HG03097 (cell line): ENCODE measurements around the gene OSBP2.

Experiments
- ATAC-seq: cut with Tn5 transposase; IDR thresholded peaks from one replicate; pipeline ENCODE4 v1.9.1; 2021; ENCODE audit not compliant: unreplicated experiment, low FRiP score

The OSBP2 gene

DNA sequence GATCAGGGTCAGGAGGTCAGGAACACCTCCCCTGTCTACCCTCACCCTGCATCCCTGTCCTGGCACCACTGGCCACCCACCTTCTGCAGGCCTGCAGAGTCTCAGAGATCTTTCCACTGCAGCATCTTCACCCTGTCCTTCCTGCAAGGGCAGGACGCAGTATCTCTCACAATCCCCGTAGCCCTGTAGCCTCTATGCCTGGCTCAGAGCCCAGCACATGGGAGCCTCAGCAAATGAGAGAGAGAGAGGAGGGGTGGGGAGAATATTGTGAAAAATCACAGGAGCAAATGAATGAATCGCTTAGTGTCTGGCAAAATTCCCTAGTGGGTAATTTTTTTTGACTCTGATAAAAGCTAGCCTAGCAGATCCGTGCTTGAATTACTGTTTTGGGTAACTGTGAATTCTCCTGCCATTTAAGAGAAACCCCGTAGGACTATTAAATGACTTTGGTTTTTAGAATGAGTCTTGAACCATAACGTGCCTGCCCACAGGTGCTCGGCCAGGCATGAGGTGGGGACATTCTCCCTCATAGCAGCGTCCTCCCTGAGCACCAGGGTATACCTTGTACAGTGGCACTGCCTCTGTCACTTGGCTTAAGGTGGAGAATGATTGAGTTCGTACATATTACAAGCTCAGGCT is 182.4 kb downstream of the OSBP2 start:
- no peak for ATAC-seq

DNA sequence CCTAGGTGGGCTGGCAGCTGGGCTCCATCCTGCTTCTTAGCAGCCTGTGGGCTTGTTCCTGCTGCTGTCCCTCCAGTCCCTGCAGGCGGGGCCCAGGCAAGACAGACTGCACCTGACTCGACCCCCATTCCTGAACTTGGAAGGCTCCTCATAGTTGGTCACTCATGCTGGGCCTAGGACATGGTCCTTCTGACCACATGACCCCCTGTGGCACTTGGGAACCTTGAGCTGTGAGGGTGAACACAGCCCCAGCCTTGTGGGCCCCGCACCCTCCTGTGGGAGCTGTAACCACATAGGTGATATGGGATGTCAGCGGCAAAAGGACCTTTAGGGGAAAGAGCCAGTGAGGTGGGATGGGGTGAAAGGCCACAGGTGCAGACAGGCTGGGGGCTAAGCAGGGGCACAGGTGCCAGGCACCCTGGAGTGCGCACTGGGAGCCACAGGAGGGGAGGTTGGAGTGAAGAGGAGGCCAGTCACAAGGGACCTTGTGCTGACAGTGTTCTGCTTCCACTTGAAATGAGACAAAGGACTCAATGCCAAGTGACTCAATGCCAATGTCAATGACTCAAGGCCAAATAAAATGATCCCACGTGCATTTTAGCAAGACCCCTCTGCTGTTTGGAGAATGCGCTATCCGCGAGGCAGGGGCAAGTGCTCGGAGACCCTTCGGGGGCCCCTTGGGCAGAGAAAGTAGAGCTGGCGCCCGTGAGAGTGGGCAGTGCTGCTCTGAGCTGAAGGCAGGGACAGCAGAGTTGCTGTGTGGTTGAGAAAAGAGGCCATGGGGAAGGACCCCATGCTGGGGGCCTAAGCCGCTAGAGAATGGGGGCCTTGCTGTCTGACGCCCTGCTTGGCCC is 183.2 kb downstream of the OSBP2 start:
- ATAC-seq = no peak

DNA sequence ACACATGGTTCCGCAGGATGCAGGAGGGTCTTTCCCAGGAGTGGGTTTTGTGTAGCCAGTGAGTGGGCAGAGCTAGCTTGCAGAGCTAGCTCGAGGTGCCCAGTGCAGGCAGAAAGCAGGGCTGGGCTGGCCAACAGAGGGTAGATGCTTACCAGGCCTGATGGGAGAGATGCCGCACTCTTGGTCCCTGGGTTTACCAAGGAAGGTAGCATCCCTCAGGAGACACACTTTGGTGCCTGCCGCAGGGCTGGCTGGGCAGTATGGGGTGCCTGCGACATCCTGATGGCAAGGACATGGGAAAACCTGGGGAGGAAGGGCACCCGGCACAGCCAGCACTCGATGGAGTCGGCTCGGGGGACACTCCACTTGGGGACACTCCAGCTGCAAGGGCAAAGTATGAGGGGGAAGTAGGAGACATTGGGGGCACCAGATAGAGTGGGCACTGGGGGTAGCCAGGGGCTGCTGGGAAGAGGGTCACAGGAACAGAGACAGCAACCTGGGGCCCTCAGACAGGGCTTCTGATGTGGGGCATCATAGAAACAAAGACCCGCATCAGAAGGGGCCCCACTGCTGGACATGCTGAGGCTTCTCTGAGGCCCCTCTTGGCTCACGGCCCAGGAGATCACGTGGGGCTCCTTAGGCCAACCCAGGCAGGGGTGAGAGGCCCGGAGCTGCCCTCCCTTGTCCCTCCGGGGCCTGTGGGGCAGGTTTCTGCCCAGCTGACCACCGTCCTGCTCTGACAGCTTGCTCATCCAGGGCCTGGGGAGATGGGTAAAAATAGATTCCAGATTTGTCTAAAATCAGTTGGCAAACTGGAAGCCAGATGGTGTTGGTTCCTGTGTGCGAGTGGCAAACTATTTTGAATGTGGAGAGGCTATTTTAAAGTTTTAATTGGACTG is 184.1 kb downstream of the OSBP2 start:
- ATAC-seq = no peak

DNA sequence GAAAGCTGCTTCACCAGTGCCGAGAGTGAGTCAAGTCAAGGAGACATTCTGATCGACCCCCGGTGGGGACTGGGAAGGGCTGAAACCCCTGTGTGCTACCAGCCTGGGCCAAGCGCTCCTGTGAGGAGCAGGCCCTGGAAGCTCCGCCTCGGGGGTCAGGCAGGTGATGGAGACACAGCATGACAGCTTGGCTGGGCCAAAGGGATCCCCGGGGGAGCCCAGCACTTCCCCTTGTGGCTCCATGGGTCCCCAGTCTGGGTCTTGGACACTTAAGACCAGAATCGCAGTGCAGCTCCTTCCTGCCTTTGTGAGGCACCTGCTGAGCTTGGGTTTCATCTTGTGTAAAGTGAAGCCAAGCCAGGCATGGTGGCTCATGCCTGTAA is 184.7 kb downstream of the OSBP2 start:
- no peak for ATAC-seq

DNA sequence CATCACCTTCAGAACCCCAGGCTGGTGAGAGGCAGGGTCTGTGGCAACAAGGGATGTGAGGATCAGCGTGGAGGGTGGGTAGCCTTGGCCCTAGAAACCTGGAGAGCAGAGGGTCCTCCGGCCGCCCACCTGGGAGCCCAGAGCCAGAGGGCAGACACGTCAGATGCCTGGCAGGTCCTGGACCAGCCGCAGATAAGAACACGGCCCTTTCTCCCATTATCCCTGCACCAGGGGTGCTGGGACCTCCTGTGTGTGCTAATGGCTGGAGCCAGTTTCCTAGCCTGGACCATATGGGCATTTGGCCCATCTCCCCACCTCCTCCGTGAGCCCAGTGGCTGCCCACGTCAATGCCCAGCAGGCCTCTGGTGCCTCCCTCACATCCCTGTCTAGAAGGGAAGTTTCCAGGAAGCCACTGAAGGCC is 185.5 kb downstream of the OSBP2 start:
- no peak for ATAC-seq

DNA sequence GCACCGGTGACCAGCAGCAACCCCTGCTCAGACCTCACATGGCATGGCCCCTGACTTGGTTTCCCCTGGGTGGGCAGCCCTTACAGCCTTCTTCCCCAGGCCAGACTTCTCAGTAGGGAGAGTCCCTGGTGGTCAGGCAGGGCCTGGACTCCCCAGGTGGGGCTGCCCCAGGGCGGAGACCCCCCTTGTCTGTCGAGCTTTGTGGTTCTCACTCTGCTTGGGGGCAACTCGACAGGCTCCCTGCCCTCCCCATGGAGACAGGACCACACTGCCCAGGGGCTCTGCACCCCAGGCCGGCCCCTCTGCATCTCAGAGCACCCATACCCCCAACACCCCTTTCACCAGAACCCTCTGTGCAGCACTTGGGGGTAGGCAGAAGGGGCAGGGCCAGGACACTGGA is 186.2 kb downstream of the OSBP2 start:
- ATAC-seq = no peak

DNA sequence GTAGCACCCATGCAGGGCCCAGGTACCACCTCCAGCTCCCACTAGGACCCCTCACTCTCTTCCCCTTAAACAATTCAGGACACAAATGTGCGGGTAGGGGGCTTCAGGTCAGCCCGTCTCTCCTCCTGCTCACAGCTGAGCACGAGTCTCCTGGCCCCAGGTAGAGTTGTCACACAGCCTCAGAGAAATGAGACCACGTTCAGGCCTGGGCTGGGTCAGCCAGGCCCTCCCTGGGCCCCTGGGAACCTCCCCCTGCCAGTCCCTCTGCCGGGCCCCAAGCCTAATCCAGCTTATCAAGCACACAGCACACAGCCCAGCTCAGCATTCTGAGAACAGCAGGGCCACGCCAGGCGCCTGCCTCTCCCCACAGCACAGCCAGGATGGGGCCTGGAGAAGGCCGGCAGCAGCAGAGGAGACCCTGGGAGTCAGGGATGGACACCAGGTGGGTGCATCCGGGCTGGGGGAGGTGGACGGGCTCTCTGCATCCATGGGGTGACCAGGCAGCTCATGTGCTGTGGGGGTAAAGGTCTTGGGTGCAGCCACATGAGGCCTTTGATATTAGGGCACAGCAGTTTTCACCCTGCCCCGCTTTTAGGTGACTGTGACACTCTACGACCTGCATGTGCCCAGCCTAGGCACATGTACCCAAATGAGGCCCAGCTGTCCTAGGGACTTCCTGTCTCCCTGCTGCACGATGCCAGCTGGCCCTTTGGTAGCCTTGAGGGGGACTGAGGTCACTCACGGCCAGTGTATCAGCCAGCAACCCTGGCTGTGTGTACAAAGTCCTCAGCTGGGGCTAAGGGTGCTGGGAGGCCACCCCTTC is 186.9 kb downstream of the OSBP2 start:
- no peak for ATAC-seq

DNA sequence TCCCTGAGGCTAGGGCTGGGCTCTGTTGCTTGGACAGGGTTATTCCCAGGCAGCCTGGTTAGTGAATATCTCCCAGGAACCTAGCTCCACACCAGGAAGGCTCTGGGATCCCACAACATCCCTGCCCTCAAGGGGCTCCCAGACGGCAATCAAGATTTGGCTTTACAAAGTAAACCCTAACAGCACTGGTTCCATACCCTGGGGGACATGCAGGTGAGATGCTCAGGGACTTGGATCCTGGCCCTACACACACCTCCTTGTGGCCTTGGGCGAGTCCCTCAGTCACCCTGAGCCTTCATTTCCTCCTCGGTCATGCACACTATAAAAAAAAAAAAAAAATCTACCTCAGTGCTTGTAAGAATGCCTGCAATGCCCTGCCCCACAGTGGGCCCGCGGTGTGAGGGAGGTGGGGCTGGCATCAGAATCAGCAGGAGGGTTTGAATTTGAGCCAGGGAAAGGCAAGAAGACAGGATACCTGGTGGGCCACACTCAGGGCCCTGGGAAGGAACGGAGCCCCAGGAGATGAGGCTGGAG is 187.6 kb downstream of the OSBP2 start:
- no peak for ATAC-seq

DNA sequence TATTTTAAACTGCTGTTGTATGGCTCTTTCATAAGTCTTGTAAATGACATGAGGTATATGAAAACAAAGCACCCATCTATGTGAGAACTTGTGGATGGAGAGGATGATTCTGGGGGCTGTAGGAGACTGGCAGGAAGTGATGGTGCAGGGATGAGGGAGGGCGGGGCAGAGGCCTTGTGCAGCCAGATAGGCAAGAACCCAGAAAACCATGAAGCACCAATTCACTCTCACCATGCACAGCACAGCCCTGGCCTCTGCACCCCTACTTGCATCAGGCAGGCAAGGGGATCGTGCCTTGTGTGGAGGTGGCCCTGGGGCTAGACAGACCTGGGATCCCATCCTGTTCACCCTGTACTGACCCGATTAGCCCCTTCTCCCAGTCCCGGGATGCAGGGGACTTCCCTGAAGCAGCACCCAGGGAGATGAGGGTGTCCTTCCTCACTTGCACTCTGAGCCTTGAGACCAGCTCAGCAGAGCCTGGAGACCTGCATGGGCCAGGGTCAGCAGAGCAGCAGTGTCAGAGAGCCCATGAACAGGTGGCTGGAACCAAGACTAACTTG is 188.4 kb downstream of the OSBP2 start:
- no peak for ATAC-seq

DNA sequence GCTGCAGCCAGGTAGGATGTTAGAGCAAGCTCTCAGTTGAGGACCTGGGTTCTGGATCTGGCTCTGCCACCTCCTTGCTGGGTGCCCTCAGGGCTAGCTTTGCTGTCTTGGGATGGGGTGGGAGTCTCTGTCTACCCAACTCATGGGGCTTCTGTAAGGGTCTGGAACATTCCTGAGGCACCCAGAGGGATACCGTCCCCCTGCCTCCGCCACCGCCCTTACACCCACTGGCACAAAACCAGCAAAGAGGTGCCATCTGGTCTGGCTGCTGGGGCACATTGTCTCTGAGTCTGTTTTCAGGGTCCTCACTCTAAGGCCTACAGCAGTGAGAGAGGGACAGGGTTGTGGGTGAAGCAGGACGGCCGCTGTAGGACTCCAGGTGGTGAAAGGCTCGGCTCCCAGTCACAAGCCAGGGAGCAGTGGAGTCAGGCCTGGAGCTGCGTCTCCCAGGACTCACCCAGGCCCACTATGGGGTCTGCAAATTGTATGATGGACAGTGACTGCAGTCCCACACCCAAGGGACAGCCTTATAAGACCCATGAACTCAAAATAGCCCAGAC is 189.0 kb downstream of the OSBP2 start:
- no peak for ATAC-seq

DNA sequence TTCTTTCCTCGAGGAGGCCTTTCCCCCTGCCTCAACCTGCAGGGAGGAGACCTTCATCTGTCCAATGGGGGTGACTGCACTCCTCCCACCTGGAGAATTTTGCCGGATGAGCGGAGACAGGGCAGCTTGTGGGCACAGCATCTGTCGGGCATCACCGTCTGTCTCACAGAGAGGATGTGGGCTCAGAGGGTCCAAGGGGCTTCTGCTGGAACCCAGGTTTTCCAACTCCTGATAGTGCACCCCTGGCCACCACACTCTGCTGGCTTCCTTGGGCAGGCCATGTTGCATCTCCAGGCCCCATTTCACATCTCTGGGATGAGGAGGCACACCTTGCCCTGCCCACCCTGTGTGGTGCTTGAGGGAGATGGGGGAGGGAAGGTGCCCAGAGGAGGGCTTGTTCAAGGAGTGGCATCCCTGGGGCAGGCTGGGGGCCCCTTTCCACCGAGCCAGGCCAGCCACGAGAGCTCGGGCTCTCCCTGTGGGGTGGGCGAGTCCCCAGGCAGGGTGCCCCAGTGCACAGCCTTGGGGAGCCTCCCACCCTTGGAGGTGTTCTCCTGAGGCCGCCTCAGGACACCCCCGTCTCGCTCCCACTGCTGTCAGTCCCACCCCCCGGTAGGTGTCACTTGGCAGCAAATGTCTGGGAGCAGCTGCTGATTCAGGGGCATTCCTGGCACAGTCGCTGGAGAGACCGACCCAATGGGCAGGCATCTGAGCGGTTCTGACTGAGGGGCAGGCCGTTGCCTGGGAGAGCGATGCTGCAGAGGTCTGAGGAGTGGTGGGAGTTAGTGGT is 189.7 kb downstream of the OSBP2 start:
- no peak for ATAC-seq

DNA sequence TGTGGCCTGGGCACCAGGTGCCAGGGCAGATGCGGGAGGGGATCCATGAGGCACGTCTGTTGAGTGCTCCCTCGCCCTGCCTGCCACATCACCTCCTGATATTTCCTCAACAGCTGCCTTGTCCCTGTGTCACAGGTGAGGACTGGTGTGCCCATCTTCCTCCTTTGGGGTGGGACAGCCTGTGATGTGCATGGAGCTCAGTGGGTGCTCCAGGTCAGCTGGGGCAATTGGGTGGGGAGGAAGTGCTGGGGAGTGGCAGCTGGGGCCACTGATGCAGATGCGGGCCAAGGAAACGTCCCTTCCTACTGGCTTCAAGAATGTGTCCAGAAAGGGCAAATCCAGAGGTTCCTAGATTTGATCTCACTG is 190.3 kb downstream of the OSBP2 start:
- ATAC-seq = no peak

DNA sequence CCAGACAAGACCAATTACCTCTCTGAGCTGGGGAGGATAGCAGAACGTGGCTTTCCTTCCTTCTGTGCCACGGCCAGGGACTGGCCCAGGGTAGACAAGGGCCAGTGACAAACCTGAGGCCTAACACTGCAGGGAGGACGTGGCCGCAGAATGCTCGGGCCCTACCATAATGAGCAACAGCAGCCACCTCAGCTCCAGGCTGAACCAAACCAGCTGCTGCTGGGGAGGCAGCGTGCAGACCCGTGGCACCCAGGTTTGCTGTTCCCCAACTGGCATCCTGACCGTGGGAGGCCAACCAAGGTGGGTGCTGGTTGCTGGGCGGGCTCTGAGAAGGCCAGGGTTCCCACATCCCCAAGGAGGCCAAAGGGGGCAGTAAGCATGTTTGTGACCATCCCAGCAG is 190.9 kb downstream of the OSBP2 start:
- ATAC-seq = no peak

DNA sequence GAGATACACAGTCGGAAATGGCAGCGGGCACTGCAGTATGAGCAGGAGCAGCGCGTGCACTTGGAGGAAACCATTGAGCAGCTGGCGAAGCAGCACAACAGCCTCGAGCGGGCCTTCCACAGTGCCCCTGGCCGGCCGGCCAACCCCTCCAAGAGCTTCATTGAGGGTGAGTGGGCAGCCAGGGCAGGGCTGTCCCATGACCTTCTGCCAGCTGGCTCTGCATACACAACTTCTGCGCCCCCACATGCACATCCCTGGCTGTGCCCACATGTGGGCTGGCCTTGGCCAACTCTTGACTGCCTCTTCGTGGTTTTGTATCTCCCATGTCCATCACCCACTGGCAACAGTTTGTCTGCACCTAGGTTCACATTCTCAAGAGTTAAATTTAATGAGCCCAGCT is 192.8 kb downstream of the OSBP2 start:
- no peak for ATAC-seq

DNA sequence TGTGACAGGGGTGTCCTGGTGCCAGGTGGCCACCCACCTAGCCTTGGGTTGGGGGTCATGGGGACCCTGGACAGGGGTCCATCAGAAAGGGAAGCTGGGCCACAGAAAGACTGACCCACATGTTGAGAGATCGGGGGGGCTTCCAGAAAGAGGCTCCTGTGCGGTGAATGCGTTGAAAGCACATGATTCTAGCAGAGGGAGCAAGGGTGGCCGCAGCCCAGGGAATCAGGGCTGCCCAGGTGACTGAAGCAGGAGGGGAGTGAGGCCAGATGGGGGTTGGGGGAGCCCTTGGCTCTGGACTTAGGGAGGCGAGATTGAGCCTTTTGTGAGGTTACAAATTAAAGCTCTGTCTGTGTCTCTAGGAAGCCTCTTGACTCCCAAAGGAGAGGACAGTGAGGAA is 193.2 kb downstream of the OSBP2 start:
- ATAC-seq = no peak

DNA sequence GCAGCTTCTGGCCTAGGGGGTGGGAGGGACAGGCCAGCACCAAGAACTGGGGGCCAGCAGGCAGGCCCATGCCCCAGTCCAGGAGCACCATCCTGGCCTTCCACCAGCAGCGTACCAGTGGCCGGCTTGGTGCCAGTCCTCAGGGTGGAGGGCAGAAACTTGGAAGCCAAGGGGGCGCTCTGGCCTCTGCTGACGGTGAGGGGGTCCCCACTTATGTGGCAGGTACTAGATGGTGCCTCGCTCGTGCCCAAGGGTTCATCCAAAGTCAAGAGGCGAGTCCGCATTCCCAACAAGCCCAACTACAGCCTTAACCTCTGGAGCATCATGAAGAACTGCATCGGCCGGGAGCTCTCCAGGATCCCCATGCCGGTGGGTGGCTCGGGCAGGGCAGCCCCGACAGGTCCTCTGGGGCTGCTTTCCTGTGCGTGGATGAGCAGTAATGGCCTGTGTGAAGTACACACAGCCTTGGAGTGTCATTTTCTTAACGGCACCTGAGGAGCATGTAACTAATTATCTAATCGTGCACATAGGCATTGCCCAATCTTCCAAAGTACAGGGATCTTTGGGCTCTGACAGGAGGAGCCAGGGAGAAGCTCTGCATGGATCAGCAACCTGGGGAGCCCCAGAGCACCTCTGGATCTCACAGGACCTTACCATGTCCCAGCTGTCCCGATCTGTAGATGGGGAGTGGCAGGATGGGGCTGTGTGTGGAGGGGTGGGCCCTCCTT is 194.8 kb downstream of the OSBP2 start:
- no peak for ATAC-seq

DNA sequence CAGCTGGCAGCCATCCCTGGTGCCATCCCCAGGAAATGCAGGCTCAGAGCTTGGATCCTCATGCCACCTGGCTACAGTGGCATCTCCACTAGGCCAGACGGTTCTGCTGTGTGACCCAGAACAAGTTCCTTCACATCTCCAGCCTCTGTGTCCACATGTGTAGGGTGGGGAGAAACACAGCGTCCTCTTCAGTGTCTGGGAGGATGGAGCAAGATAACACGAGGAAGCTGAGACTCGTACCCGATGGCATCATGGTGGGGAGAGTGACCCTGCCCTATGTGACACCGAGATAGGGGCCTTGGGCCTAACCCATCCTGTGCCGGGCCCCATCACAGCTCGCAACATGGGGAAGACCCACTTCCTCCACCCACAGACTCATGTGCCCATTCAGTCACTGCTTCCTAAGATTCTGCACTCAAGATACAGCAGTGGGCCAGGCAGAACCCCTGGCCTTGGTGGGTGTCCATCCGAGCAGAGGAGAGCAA is 195.4 kb downstream of the OSBP2 start:
- ATAC-seq = no peak
